CD4-positive, alpha-beta T cell treated with Interleukin-15 for 4 hours (primary cell): ENCODE measurements around the gene ZFP36.
"Not testable (repeated sequence)": the region's sequence is repeated elsewhere in the genome, so short reads cannot be mapped to it uniquely, and the experiment has no call there.

Experiments used
- DNase-seq: peaks from one replicate; pipeline ENCODE4 v3.0.0-alpha.2; 2020; ENCODE audit warnings: low spot score

ZFP36 gene

DNA sequence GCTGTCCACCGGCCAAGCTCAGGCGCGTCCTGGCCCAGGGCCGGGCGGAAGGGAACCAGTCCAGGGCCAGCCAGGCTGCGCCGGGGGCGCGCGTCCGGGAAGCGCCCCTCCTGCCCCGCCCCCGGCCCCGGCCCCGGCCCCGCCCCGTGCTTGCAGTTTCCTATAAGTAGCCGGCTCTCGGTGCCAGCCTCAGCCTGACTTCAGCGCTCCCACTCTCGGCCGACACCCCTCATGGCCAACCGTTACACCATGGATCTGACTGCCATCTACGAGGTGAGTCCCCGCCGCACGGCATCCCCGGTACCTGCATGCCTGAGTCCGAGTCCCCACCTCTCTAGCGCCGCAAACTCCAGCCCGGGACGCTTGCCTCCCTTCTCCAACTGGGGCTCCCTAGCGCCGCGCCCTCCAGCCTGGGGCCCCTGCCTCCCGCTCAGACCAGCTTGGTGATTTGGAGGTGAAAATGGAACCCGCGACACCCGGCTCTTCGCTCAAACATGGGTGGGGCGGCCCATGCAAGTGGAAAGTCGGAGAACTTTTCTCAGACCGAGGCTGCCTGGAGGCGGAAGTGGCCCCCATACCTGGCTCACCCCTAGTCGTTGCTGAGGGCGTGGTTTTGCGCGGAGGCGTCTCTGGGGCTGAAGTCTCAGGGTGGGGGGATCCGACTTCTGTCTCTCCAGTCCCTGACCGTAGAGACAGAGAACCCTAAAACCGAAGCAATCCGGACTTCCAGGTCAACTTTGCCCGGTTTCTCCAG, at the start of gene ZFP36:
Gene ZFP36 (plus strand): TSS at position 192 of the 754 bp plus-strand sequence. CDS start 58 bp downstream, at position 250.
- peak; percentile 92 for DNase-seq

DNA sequence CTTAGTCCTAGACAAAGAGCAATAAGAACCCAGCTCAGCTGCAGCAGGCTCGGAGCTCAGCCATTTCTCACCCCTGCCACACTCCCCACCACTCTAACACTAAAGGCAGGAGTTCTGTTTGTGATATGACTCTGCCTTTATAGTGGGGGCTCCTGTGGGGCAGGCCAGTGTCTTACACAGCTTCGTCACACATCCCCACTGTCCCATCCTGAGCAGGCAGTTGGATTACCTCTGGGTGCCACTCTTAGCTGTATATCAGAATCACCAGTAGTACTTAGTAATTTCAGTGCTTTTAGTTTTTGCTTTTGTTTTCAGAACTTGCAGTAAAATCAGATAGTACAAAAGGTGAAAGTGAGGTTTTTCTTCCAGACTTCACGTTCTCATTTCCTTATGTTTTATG, 47.6 kb upstream of the ZFP36 start:
- no peak for DNase-seq

- DNase-seq, result no peak
Measured at GRCh38 chr19:39360599-39360998, 46.0 kb upstream of the ZFP36 start.

DNA sequence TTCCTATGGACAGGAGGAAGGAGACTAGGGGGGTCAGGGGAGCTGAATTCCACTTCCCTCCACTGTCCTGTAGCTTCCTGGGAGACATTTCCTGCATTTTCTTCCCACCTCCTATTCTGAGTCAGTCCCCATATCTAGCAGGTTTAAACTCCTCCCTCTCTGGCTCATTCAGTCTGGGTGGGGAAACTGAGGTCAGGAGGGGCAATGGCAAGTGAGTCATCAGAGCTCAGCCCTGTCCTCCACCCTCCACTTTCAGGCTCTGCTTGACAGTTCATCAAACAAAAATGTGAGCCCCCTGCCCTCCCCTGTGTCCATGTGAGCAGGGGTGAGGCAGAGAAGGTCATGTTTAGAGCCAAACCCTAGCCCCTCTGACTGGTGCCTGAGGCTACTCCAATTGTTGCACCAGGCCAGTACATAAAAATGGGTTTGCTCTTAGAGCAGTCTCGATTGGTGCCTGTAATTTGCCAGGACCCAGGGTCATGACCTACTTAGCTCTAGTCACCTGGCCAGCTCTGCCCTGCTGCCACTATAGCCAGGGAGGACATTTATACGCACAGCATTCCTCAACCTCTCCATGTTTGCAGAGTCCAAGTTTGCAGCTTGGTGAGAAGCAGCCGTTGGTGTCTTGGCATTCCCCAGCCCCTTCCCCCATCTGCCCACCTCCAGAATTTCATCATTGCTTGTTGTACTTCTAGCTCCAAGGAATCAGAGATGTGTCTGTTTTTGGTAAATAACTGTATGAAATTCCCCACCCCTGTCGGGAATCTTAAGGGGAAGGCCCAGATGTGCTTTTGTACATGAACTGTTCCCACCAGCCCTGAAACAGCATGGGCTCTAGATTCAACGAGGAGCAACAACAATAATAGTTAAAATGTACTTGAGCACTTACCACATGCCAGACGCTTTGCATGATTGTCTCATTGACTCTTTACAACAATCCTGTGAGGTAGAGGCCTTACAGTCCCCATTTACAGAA, 43.7 kb upstream of the ZFP36 start:
- DNase-seq, result no peak

- no peak for DNase-seq
Measured at GRCh38 chr19:39363901-39364457, 42.7 kb upstream of the ZFP36 start.

DNA sequence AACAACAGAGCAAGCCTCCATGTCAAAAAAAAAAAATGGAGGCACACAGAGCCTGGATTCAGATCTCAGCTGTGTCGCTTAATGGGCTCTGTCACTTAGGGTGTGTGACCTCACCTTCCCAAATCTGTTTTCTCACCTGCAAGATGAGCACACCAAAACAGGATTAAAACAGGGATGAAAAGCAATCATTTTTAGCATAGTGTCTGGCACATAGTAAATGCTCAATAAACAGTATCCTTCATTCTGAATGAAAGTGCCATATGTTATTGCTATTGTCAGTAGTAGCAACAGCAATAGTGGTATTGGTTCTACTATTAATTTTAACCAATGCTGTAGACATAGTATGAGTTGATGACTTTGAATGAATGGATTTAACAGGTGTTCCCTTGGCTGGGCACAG, 41.1 kb upstream of the ZFP36 start:
- DNase-seq, result no peak

- DNase-seq, result no peak
Measured at GRCh38 chr19:39369200-39369599, 37.4 kb upstream of the ZFP36 start.

GRCh38 chr19:39370735-39371134, 35.9 kb upstream of the ZFP36 start:
- DNase-seq, result no peak

GRCh38 chr19:39372047-39372802, 34.4 kb upstream of the ZFP36 start:
- no peak for DNase-seq

GRCh38 chr19:39372941-39373340, 33.7 kb upstream of the ZFP36 start:
- no peak for DNase-seq

DNA sequence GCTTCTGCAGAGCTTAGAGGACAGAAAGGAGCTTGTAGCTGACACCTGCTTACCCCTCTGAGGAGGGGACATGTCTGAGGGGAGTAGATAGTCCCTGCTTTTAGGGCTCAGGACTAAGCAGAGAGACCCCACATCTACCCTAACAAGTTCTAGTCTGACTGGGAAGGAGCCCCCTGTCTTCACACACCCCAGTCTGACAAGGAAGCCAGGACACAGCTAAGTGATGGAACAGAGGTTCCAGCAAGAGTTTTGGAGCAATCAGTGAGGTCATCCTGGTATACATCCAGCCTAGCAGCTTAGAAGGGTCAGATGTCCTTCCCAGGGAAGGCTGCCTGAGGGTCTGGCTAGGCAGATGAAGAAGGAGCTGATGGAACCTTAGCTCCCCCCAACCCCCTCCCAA, 30.7 kb upstream of the ZFP36 start:
- no peak for DNase-seq

GRCh38 chr19:39377373-39378362, 29.0 kb upstream of the ZFP36 start:
- DNase-seq, result no peak

GRCh38 chr19:39379366-39379765, 27.3 kb upstream of the ZFP36 start:
- not testable (repeated sequence) for DNase-seq

DNA sequence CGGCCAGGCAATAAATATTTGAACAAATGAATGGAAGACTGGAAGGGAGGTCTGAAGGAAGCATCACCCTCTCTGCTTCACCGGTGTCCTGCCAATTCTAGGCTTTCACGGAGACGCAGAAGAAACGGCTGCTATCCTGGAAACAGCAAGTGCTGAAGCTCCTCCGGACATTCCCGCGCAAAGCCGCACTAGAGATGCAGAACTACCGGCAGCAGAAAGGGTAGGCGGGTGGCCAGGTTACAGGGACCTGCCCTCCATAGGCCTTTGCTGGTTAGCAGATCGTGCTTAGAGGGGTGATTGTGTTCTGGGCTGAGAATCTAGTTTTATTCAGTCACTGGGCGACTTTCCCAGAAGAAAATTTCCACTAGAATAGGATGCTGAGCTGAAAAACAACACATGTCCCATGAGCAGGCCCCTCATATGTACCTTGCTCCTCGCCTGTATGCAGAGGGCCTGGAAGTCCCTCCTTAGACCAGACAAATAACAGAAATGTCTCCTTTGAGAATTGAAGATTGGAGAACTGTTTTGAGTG, 26.7 kb upstream of the ZFP36 start:
- DNase-seq, result no peak

GRCh38 chr19:39380521-39381502, 25.8 kb upstream of the ZFP36 start:
- no peak for DNase-seq

DNA sequence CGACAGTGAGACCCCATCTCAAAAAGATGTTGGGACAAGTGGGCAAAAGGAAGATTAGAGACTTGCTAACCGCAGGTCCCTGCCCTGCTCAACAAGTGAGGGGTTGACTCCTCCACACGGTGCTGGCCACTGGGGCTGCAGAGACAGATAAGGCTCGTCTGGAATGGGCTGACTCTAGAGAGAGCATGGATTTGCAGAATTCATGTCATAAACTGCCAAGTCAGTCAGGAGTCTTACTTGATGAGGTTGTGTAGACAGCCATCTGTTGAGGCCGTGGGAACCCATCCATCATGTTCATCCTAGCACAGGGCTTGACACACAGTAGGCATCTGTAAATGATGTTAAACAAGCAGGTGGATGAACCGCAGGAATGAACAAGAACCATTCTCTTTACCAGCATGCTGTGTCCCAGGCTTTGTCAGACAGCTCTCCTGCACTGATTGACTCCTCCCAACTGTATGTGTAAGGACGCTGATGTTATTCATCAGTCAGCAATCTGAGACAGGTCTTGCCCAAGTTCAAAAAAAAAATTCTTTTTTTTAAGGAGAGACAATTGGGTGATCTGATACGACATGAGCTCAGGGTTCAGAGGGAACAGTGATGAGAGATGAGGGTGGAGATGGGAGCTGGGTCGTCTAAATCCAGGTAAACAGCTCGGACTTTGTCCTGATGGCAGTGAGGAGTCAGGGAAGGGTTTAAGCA, 24.6 kb upstream of the ZFP36 start:
- DNase-seq, result no peak

DNA sequence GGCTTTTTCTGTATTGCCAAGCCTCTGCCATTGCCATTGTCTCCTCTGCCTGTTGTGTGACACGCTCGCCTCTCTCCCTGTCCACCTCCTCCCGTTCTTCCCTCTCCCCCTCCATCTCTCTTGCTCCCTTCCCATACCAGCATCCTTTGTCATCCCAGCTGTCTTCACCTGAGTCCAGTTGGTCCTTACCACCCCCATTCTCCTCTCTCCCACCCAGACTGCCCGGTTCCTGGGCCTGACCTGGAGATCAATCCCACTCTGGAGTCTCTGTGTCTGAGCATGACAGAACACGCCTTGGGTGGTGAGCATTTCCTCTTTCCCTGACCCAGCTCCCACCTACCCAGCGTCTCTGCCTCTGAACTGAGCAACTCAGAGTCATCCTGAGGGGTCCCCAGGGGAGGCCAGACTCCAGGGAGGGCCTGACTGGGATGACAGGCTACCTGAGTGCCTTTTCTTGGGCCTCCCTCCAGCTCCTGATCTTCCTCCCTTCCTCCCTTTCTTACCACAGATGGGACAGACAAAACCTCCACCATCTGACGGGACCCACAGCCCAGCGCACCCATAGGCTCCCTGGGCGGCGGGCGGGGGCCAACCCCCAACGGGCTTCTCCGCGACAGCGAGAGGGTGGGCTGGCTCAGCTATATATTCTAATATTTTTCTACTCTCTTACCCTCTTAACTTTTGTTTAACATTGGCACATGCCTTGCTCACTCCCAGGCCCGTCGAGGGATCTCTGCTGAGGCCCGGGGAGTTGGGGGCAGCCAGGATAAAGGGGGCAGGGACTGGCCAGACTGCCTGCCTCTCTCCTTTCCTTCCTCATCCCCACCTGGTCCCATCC, 23.4 kb upstream of the ZFP36 start:
- no peak for DNase-seq
